K562 (cell line): Measurements from ENCODE around the gene FILIP1L. TPM values are rescaled to one million over a fixed set of nuclear protein-coding genes. Genes with fewer than 3 reads are reported as not detected.

Source experiments
- ELF1 ChIP-seq: fragments of 200-800 bp; sonication (Bioruptor generic); IDR thresholded peaks from 2 replicates; pipeline ENCODE4 v1.6.1; 2016; ENCODE audit warnings: missing genetic modification characterization, missing compliant biosample characterization
- EZH2 ChIP-seq: IDR thresholded peaks from 2 replicates; pipeline ENCODE4 v1.6.1; 2012; ENCODE audit warnings: low read depth, mild to moderate bottlenecking, inconsistent platforms, low read length, borderline replicate concordance
- L3MBTL2 ChIP-seq: fragments of 450-650 bp; IDR thresholded peaks from 2 replicates; pipeline ENCODE4 v1.6.1; 2016; ENCODE audit warnings: mild to moderate bottlenecking, moderate library complexity
- MAFF ChIP-seq: IDR thresholded peaks from 2 replicates; pipeline ENCODE4 v1.6.1; 2012; ENCODE audit warnings: low read length, improper control_type of control experiment
- MAFK ChIP-seq: IDR thresholded peaks from 2 replicates; pipeline ENCODE4 v1.6.1; 2011; ENCODE audit warnings: low read length, improper control_type of control experiment
- MIER1 ChIP-seq: fragments of 450-650 bp; IDR thresholded peaks from 2 replicates; pipeline ENCODE4 v1.6.1; 2016; ENCODE audit warnings: antibody characterized with exemption, mild to moderate bottlenecking, low read depth
- MTA1 ChIP-seq: fragments of 450-650 bp; IDR thresholded peaks from 2 replicates; pipeline ENCODE4 v1.6.1; 2017; ENCODE audit warnings: borderline replicate concordance
- OTX1 ChIP-seq: fragments of 450-650 bp; formaldehyde crosslinking; IDR thresholded peaks from 2 replicates; pipeline ENCODE4 v1.4.0; 2022; ENCODE audit warnings: mild to moderate bottlenecking
- RBBP5 ChIP-seq: fragments of 200-600 bp; sonication (generic); IDR thresholded peaks from 2 replicates; pipeline ENCODE4 v1.6.1; 2012; ENCODE audit warnings: borderline replicate concordance, mild to moderate bottlenecking, low read length, control low read depth, inconsistent platforms; ENCODE audit not compliant: insufficient read depth, poor library complexity, severe bottlenecking
- SLC30A9 ChIP-seq: fragments of 250-450 bp; sonication (Bioruptor Pico); IDR thresholded peaks from 2 replicates; pipeline ENCODE4 v1.8.0; 2022; ENCODE audit warnings: mild to moderate bottlenecking, moderate library complexity
- SMARCB1 ChIP-seq: IDR thresholded peaks from 2 replicates; pipeline ENCODE4 v1.6.1; 2011; ENCODE audit warnings: improper control_type of control experiment, low read depth; ENCODE audit not compliant: insufficient read length
- ZFX ChIP-seq: sonication (generic); formaldehyde crosslinking; IDR thresholded peaks from 2 replicates; pipeline ENCODE4 v1.8.0; 2022; ENCODE audit warnings: mild to moderate bottlenecking, missing genetic modification reagents, moderate library complexity
- ZNF263 ChIP-seq: sonication (generic); formaldehyde crosslinking; IDR thresholded peaks from 2 replicates; pipeline ENCODE4 v1.8.0; 2022; ENCODE audit warnings: mild to moderate bottlenecking, missing genetic modification reagents, borderline replicate concordance
- polyA plus RNA-seq, 8 experiments: library from polyadenylated mRNA; depleted of rRNA in 4 of 8; stranded (reverse) in 5 of 8; unstranded in 3 of 8; fragments of >200 nt; fragmentation: Nextera tagmentation in 2 of 8; fragmentation: Illumina TruSeq in 1 of 8; extraction: Ambion mirVana in 2 of 8; extraction: Trizol in 1 of 8; gene quantifications; 2 replicates each; pipeline versions ENCODE4 v1.2.1 to v1.2.3, GENCODE V29; 2011 to 2014; ENCODE audit warnings: inconsistent platforms in 1 of 8, missing spikeins in 1 of 8
- total RNA-seq, 7 experiments: library from RNA; depleted of rRNA in 6 of 7; stranded (reverse); fragments of >200 nt in 6 of 7; fragmentation: Illumina TruSeq in 2 of 7; extraction: Trizol in 2 of 7; gene quantifications; 2 replicates each; pipeline versions ENCODE4 v1.2.1 to v1.2.3, GENCODE V29; 2011 to 2021; ENCODE audit warnings: low replicate concordance in 1 of 7
- TF ChIP-seq, protein P1 (sequence below): fragments of 450-650 bp; IDR thresholded peaks from 2 replicates; pipeline ENCODE4 v1.6.1; 2017; ENCODE audit warnings: antibody characterized with exemption, mild to moderate bottlenecking
- TF ChIP-seq, protein P2 (sequence below): fragments of 250-450 bp; sonication (Bioruptor Pico); IDR thresholded peaks from 2 replicates; pipeline ENCODE4 v1.5.0; 2021
- TF ChIP-seq, protein P3 (sequence below): sonication (generic); formaldehyde crosslinking; IDR thresholded peaks from 2 replicates; pipeline ENCODE4 v1.8.0; 2022; ENCODE audit warnings: mild to moderate bottlenecking, missing genetic modification reagents
- TF ChIP-seq, protein P4 (sequence below): sonication (generic); formaldehyde crosslinking; IDR thresholded peaks from 2 replicates; pipeline ENCODE4 v1.8.1; 2023; ENCODE audit warnings: missing genetic modification reagents, mild to moderate bottlenecking, borderline replicate concordance

The FILIP1L gene
- total and polyA plus RNA-seq, 9 of the 15 experiments (the other 6 are each of a cell fraction or from before 2014, with no cell fraction given) = 0.50 to 2.1 (median 1.1) TPM

DNA sequence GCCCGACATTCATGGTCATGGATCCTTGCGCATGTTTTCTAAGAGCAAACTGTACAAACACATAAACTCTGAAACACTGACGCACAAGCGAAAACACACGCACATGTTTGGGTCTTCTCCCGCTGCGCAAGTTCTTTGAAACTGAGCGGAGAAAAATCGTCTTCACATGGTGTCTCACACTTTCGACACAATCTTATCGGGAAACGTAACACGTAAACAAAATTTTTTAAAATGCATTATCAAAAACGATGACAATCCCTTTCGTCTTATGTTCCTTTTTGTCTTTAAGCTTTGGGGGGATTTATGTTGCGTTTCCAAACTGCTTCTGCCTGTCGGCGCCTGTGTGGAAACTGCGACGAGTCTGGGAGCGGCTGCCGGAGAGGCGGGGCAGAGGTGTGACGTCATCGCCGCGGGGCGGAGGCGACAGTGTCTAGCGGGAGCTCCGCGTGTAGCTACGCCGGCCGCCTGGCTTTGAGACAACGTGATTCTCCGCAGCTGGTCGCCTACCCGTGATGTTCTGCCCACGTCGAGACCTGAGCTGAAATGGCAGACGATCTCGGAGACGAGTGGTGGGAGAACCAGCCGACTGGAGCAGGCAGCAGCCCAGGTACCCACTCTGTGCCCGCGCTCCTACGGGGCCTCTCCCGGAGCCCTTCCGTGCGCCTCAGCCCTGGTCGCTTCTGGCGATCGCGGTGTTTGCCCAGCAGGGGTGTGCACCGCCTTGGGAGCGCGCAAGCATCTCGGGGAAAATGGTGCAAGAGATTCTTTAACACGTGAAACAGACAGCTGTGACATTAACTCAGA is 296.7 kb downstream of the FILIP1L start, which contains the start of gene CMSS1 (continued):
- TF ChIP-seq, protein P1, sequence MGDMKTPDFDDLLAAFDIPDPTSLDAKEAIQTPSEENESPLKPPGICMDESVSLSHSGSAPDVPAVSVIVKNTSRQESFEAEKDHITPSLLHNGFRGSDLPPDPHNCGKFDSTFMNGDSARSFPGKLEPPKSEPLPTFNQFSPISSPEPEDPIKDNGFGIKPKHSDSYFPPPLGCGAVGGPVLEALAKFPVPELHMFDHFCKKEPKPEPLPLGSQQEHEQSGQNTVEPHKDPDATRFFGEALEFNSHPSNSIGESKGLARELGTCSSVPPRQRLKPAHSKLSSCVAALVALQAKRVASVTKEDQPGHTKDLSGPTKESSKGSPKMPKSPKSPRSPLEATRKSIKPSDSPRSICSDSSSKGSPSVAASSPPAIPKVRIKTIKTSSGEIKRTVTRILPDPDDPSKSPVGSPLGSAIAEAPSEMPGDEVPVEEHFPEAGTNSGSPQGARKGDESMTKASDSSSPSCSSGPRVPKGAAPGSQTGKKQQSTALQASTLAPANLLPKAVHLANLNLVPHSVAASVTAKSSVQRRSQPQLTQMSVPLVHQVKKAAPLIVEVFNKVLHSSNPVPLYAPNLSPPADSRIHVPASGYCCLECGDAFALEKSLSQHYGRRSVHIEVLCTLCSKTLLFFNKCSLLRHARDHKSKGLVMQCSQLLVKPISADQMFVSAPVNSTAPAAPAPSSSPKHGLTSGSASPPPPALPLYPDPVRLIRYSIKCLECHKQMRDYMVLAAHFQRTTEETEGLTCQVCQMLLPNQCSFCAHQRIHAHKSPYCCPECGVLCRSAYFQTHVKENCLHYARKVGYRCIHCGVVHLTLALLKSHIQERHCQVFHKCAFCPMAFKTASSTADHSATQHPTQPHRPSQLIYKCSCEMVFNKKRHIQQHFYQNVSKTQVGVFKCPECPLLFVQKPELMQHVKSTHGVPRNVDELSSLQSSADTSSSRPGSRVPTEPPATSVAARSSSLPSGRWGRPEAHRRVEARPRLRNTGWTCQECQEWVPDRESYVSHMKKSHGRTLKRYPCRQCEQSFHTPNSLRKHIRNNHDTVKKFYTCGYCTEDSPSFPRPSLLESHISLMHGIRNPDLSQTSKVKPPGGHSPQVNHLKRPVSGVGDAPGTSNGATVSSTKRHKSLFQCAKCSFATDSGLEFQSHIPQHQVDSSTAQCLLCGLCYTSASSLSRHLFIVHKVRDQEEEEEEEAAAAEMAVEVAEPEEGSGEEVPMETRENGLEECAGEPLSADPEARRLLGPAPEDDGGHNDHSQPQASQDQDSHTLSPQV = no peak
- no peak for TF ChIP-seq MAFF
- TF ChIP-seq, protein P2, sequence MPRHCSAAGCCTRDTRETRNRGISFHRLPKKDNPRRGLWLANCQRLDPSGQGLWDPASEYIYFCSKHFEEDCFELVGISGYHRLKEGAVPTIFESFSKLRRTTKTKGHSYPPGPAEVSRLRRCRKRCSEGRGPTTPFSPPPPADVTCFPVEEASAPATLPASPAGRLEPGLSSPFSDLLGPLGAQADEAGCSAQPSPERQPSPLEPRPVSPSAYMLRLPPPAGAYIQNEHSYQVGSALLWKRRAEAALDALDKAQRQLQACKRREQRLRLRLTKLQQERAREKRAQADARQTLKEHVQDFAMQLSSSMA (CRISPR knock-in tag) = no peak
- peak; percentile 46 for TF ChIP-seq RBBP5
- TF ChIP-seq ZFX (CRISPR knock-in tag) = peak; percentile 62
- no peak for TF ChIP-seq OTX1 (CRISPR knock-in tag)
- TF ChIP-seq SLC30A9 = no peak
- no peak for TF ChIP-seq EZH2
- TF ChIP-seq MTA1 = peak; percentile 95
- TF ChIP-seq MAFK = no peak
- TF ChIP-seq ELF1 (tag) = no peak
- TF ChIP-seq, protein P3, sequence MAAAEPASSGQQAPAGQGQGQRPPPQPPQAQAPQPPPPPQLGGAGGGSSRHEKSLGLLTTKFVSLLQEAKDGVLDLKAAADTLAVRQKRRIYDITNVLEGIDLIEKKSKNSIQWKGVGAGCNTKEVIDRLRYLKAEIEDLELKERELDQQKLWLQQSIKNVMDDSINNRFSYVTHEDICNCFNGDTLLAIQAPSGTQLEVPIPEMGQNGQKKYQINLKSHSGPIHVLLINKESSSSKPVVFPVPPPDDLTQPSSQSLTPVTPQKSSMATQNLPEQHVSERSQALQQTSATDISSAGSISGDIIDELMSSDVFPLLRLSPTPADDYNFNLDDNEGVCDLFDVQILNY (CRISPR knock-in tag) = no peak
- TF ChIP-seq MIER1 = no peak
- no peak for TF ChIP-seq SMARCB1
- peak; percentile 88 for TF ChIP-seq L3MBTL2
- TF ChIP-seq, protein P4, sequence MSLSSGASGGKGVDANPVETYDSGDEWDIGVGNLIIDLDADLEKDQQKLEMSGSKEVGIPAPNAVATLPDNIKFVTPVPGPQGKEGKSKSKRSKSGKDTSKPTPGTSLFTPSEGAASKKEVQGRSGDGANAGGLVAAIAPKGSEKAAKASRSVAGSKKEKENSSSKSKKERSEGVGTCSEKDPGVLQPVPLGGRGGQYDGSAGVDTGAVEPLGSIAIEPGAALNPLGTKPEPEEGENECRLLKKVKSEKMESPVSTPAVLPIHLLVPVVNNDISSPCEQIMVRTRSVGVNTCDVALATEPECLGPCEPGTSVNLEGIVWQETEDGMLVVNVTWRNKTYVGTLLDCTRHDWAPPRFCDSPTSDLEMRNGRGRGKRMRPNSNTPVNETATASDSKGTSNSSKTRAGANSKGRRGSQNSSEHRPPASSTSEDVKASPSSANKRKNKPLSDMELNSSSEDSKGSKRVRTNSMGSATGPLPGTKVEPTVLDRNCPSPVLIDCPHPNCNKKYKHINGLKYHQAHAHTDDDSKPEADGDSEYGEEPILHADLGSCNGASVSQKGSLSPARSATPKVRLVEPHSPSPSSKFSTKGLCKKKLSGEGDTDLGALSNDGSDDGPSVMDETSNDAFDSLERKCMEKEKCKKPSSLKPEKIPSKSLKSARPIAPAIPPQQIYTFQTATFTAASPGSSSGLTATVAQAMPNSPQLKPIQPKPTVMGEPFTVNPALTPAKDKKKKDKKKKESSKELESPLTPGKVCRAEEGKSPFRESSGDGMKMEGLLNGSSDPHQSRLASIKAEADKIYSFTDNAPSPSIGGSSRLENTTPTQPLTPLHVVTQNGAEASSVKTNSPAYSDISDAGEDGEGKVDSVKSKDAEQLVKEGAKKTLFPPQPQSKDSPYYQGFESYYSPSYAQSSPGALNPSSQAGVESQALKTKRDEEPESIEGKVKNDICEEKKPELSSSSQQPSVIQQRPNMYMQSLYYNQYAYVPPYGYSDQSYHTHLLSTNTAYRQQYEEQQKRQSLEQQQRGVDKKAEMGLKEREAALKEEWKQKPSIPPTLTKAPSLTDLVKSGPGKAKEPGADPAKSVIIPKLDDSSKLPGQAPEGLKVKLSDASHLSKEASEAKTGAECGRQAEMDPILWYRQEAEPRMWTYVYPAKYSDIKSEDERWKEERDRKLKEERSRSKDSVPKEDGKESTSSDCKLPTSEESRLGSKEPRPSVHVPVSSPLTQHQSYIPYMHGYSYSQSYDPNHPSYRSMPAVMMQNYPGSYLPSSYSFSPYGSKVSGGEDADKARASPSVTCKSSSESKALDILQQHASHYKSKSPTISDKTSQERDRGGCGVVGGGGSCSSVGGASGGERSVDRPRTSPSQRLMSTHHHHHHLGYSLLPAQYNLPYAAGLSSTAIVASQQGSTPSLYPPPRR (CRISPR knock-in tag) = no peak
- 0 out of 2 replicates have a peak, but pooled peaks have one; percentile 27 for TF ChIP-seq ZNF263 (CRISPR knock-in tag)
